DOHH2 (cell line): ENCODE measurements around the gene PNMA6A.
"Not testable (repeated sequence)": the region's sequence is repeated elsewhere in the genome, so short reads cannot be mapped to it uniquely, and the experiment has no call there.

Experiments
- H3F3A ChIP-seq: fragments of 200-600 bp; sonication (generic), shearing (Covaris generic); 2 replicates; pipeline ENCODE4 v1.6.0; 2016; ENCODE audit warnings: antibody characterized with exemption, mild to moderate bottlenecking; ENCODE audit not compliant: control insufficient read depth, insufficient read depth
- H3K27ac ChIP-seq: fragments of 200-600 bp; sonication (generic); 2 replicates; pipeline ENCODE4 v1.5.1; 2014; ENCODE audit warnings: low read depth, mild to moderate bottlenecking, low read length, moderate library complexity
- H3K27me3 ChIP-seq: fragments of 200-600 bp; sonication (generic); 2 replicates; pipeline ENCODE4 v1.6.1; 2014; ENCODE audit warnings: mild to moderate bottlenecking, low read length, mixed read lengths; ENCODE audit not compliant: control insufficient read depth
- H3K36me3 ChIP-seq: fragments of 200-600 bp; sonication (generic); 2 replicates; pipeline ENCODE4 v1.6.1; 2014; ENCODE audit warnings: mild to moderate bottlenecking, low read length, moderate library complexity, mixed read lengths; ENCODE audit not compliant: control insufficient read depth
- H3K4me1 ChIP-seq: fragments of 200-600 bp; sonication (generic); 2 replicates; pipeline ENCODE4 v1.6.1; 2014; ENCODE audit warnings: mild to moderate bottlenecking, low read length, mixed read lengths; ENCODE audit not compliant: control insufficient read depth
- H3K4me2 ChIP-seq: fragments of 200-600 bp; sonication (generic); 2 replicates; pipeline ENCODE4 v1.6.0; 2014; ENCODE audit warnings: mild to moderate bottlenecking, low read length, moderate library complexity
- H3K4me3 ChIP-seq: fragments of 200-600 bp; sonication (generic); 2 replicates; pipeline ENCODE4 v1.5.1; 2014; ENCODE audit warnings: mild to moderate bottlenecking, low read length, mixed read lengths
- H3K79me2 ChIP-seq: fragments of 200-600 bp; sonication (generic); 2 replicates; pipeline ENCODE4 v1.6.1; 2014; ENCODE audit warnings: mild to moderate bottlenecking, low read length, mixed read lengths; ENCODE audit not compliant: control insufficient read depth
- H3K9me2 ChIP-seq: fragments of 200-600 bp; sonication (generic); replicated peaks from 2 replicates; pipeline ENCODE4 v1.6.1; 2014; ENCODE audit warnings: mild to moderate bottlenecking, low read length, mixed read lengths; ENCODE audit not compliant: control insufficient read depth
- H3K9me3 ChIP-seq: fragments of 200-600 bp; sonication (generic); 2 replicates; pipeline ENCODE4 v1.6.1; 2014; ENCODE audit warnings: antibody characterized with exemption, low read length, mixed read lengths; ENCODE audit not compliant: control insufficient read depth, insufficient read depth
- H4K20me1 ChIP-seq: fragments of 200-600 bp; sonication (generic); 2 replicates; pipeline ENCODE4 v1.6.0; 2014; ENCODE audit warnings: low read depth, mild to moderate bottlenecking, antibody characterized with exemption, low read length, moderate library complexity; ENCODE audit not compliant: control insufficient read depth, insufficient read depth

The PNMA6A gene

GRCh38 chrX:153123468-153123867 lies 51.2 kb downstream of the PNMA6A start:
- not testable (repeated sequence) for H4K20me1 ChIP-seq, H3K9me2 ChIP-seq, H3K27ac ChIP-seq, H3K4me2 ChIP-seq, H3K79me2 ChIP-seq, H3K36me3 ChIP-seq, H3K4me3 ChIP-seq, H3F3A ChIP-seq, H3K27me3 ChIP-seq, H3K4me1 ChIP-seq, H3K9me3 ChIP-seq
